HepG2 (cell line): ENCODE data around the gene PKM. TPM values are rescaled to one million over a fixed set of nuclear protein-coding genes. Genes with fewer than 3 reads are reported as not detected.
A peak's percentile ranks its signal among the peaks of the same experiment; 100 is the strongest.

Experiments used
- ARID4A ChIP-seq: sonication (generic); formaldehyde crosslinking; IDR thresholded peaks from 2 replicates; pipeline ENCODE4 v1.5.0; 2020; ENCODE audit warnings: mild to moderate bottlenecking, missing genetic modification reagents, borderline replicate concordance
- ATF2 ChIP-seq: sonication (generic); formaldehyde crosslinking; IDR thresholded peaks from 2 replicates; pipeline ENCODE4 v1.4.0; 2020; ENCODE audit warnings: missing genetic modification reagents
- XBP1 ChIP-seq: sonication (generic); formaldehyde crosslinking; IDR thresholded peaks from 2 replicates; pipeline ENCODE4 v1.5.0; 2020; ENCODE audit warnings: missing genetic modification reagents
- ZFX ChIP-seq: sonication (generic); formaldehyde crosslinking; IDR thresholded peaks from 2 replicates; pipeline ENCODE4 v1.4.0; 2020; ENCODE audit warnings: mild to moderate bottlenecking, low read depth, missing genetic modification reagents, moderate library complexity
- ZNF333 ChIP-seq: sonication (generic); formaldehyde crosslinking; IDR thresholded peaks from 2 replicates; pipeline ENCODE4 v1.4.0; 2020; ENCODE audit warnings: mild to moderate bottlenecking, missing genetic modification reagents, borderline replicate concordance
- ZNF350 ChIP-seq: sonication (generic); formaldehyde crosslinking; IDR thresholded peaks from 2 replicates; pipeline ENCODE4 v1.4.0; 2020; ENCODE audit warnings: mild to moderate bottlenecking, low read depth, missing genetic modification reagents, borderline replicate concordance
- polyA plus RNA-seq, 8 experiments: library from polyadenylated mRNA; depleted of rRNA in 3 of 8; stranded (reverse) in 7 of 8; unstranded in 1 of 8; fragments of >200 nt; fragmentation: Illumina TruSeq in 4 of 8; extraction: Trizol in 4 of 8; gene quantifications; 2 replicates each; pipeline versions ENCODE4 v1.2.1 to v1.2.3, GENCODE V29; 2011 to 2016; ENCODE audit warnings: low read depth in 4 of 8, missing spikeins in 1 of 8, mixed read lengths in 1 of 8; ENCODE audit not compliant: insufficient read depth in 1 of 8
- total RNA-seq, 5 experiments: library from RNA; depleted of rRNA; stranded (reverse); fragments of >200 nt; fragmentation: Illumina TruSeq; extraction: Trizol; gene quantifications; 2 replicates each; pipeline ENCODE4 v1.2.3, GENCODE V29; 2016; ENCODE audit warnings: low read depth in 1 of 5
- TF ChIP-seq, protein P1 (sequence below): sonication (generic); formaldehyde crosslinking; IDR thresholded peaks from 2 replicates; pipeline ENCODE4 v1.4.0; 2020; ENCODE audit warnings: missing genetic modification reagents, borderline replicate concordance
- TF ChIP-seq, protein P2 (sequence below): sonication (generic); formaldehyde crosslinking; IDR thresholded peaks from 2 replicates; pipeline ENCODE4 v1.4.0; 2020; ENCODE audit warnings: missing genetic modification reagents
- TF ChIP-seq, protein P3 (sequence below): sonication (generic); formaldehyde crosslinking; IDR thresholded peaks from 2 replicates; pipeline ENCODE4 v1.4.0; 2020; ENCODE audit warnings: mild to moderate bottlenecking, missing genetic modification reagents

The PKM gene
- total and polyA plus RNA-seq, 2 of the 13 experiments (the other 11 are each of a cell fraction or from before 2014, with no cell fraction given), result 488 to 780 TPM

- TF ChIP-seq, protein P1, sequence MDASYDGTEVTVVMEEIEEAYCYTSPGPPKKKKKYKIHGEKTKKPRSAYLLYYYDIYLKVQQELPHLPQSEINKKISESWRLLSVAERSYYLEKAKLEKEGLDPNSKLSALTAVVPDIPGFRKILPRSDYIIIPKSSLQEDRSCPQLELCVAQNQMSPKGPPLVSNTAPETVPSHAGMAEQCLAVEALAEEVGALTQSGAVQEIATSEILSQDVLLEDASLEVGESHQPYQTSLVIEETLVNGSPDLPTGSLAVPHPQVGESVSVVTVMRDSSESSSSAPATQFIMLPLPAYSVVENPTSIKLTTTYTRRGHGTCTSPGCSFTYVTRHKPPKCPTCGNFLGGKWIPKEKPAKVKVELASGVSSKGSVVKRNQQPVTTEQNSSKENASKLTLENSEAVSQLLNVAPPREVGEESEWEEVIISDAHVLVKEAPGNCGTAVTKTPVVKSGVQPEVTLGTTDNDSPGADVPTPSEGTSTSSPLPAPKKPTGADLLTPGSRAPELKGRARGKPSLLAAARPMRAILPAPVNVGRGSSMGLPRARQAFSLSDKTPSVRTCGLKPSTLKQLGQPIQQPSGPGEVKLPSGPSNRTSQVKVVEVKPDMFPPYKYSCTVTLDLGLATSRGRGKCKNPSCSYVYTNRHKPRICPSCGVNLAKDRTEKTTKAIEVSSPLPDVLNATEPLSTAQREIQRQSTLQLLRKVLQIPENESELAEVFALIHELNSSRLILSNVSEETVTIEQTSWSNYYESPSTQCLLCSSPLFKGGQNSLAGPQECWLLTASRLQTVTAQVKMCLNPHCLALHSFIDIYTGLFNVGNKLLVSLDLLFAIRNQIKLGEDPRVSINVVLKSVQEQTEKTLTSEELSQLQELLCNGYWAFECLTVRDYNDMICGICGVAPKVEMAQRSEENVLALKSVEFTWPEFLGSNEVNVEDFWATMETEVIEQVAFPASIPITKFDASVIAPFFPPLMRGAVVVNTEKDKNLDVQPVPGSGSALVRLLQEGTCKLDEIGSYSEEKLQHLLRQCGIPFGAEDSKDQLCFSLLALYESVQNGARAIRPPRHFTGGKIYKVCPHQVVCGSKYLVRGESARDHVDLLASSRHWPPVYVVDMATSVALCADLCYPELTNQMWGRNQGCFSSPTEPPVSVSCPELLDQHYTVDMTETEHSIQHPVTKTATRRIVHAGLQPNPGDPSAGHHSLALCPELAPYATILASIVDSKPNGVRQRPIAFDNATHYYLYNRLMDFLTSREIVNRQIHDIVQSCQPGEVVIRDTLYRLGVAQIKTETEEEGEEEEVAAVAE (CRISPR knock-in tag), result no peak
- peak; percentile 92 for TF ChIP-seq ZFX (CRISPR knock-in tag)
- TF ChIP-seq, protein P2, sequence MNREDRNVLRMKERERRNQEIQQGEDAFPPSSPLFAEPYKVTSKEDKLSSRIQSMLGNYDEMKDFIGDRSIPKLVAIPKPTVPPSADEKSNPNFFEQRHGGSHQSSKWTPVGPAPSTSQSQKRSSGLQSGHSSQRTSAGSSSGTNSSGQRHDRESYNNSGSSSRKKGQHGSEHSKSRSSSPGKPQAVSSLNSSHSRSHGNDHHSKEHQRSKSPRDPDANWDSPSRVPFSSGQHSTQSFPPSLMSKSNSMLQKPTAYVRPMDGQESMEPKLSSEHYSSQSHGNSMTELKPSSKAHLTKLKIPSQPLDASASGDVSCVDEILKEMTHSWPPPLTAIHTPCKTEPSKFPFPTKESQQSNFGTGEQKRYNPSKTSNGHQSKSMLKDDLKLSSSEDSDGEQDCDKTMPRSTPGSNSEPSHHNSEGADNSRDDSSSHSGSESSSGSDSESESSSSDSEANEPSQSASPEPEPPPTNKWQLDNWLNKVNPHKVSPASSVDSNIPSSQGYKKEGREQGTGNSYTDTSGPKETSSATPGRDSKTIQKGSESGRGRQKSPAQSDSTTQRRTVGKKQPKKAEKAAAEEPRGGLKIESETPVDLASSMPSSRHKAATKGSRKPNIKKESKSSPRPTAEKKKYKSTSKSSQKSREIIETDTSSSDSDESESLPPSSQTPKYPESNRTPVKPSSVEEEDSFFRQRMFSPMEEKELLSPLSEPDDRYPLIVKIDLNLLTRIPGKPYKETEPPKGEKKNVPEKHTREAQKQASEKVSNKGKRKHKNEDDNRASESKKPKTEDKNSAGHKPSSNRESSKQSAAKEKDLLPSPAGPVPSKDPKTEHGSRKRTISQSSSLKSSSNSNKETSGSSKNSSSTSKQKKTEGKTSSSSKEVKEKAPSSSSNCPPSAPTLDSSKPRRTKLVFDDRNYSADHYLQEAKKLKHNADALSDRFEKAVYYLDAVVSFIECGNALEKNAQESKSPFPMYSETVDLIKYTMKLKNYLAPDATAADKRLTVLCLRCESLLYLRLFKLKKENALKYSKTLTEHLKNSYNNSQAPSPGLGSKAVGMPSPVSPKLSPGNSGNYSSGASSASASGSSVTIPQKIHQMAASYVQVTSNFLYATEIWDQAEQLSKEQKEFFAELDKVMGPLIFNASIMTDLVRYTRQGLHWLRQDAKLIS (CRISPR knock-in tag), result peak; percentile 72; the same call in 1 of the 2 replicates
- TF ChIP-seq ATF2 (CRISPR knock-in tag), result peak; percentile 85
- TF ChIP-seq, protein P3, sequence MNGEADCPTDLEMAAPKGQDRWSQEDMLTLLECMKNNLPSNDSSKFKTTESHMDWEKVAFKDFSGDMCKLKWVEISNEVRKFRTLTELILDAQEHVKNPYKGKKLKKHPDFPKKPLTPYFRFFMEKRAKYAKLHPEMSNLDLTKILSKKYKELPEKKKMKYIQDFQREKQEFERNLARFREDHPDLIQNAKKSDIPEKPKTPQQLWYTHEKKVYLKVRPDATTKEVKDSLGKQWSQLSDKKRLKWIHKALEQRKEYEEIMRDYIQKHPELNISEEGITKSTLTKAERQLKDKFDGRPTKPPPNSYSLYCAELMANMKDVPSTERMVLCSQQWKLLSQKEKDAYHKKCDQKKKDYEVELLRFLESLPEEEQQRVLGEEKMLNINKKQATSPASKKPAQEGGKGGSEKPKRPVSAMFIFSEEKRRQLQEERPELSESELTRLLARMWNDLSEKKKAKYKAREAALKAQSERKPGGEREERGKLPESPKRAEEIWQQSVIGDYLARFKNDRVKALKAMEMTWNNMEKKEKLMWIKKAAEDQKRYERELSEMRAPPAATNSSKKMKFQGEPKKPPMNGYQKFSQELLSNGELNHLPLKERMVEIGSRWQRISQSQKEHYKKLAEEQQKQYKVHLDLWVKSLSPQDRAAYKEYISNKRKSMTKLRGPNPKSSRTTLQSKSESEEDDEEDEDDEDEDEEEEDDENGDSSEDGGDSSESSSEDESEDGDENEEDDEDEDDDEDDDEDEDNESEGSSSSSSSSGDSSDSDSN (CRISPR knock-in tag), result peak; percentile 76
- TF ChIP-seq ZNF350, result no peak
- TF ChIP-seq ARID4A (CRISPR knock-in tag), result peak; percentile 71; the same call in 1 of the 2 replicates
- peak; percentile 33; the same call in 1 of the 2 replicates for TF ChIP-seq ZNF333 (CRISPR knock-in tag)
- no peak for TF ChIP-seq XBP1
These were observed at the start of gene PKM (continued) for GRCh38 chr15:72231066-72231832.
